H1 (cell line): ENCODE results near the gene GPBP1L1. TPM values are rescaled to one million over a fixed set of nuclear protein-coding genes. Genes with fewer than 3 reads are reported as not detected.

ENCODE experiments used
- CTCF ChIA-PET: fragments of 300-600 bp; sonication (Branson Sonifier 250); formaldehyde crosslinking; loops from one replicate; lab custom pipeline; 2021; ENCODE audit not compliant: partially characterized antibody; lab: Charles Lee
- POLR2A ChIA-PET: fragments of 300-600 bp; sonication (Branson Sonifier 250); formaldehyde crosslinking; loops from one replicate; lab custom pipeline; 2021; ENCODE audit warnings: inconsistent platforms; ENCODE audit not compliant: partially characterized antibody; lab: Charles Lee
- DNase-seq, 2 experiments: peaks; one replicate each; pipeline versions ENCODE4 v3.0.0 to v3.0.0-alpha.2; 2010 to 2022; ENCODE audit warnings: low spot score in 2 of 2, low read depth in 1 of 2, mixed read lengths in 1 of 2
- FAIRE-seq: peaks from 2 replicates; lab custom pipeline; 2011; peaks lifted over from hg19 to GRCh38; lab: Jason Lieb, UNC
- H2AFZ ChIP-seq: 2 replicates; pipeline ENCODE4 v1.8.1; 2012; ENCODE audit warnings: low read length, inconsistent platforms
- H2AK5ac ChIP-seq: 2 replicates; pipeline ENCODE4 v1.6.1; 2013; ENCODE audit warnings: low read depth, low read length
- H2BK120ac ChIP-seq: replicated peaks from 2 replicates; pipeline ENCODE3; 2013; ENCODE audit warnings: low read depth, low read length, inconsistent platforms
- H2BK12ac ChIP-seq: 2 replicates; pipeline ENCODE4 v1.6.1; 2013; ENCODE audit warnings: low read depth, low read length
- H2BK15ac ChIP-seq: 2 replicates; pipeline ENCODE4 v1.6.1; 2013; ENCODE audit warnings: low read length
- H2BK20ac ChIP-seq: 2 replicates; pipeline ENCODE4 v1.6.1; 2013; ENCODE audit warnings: low read length
- H2BK5ac ChIP-seq: 2 replicates; pipeline ENCODE4 v1.6.1; 2013; ENCODE audit warnings: low read depth, low read length
- H3K14ac ChIP-seq: 2 replicates; pipeline ENCODE4 v1.6.1; 2013; ENCODE audit warnings: inconsistent platforms; ENCODE audit not compliant: insufficient read length
- H3K18ac ChIP-seq: 2 replicates; pipeline ENCODE4 v1.6.1; 2013; ENCODE audit warnings: low read length; ENCODE audit errors: extremely low read depth
- H3K23ac ChIP-seq: 2 replicates; pipeline ENCODE4 v1.6.1; 2013; ENCODE audit warnings: inconsistent platforms; ENCODE audit not compliant: insufficient read length
- H3K23me2 ChIP-seq: 2 replicates; pipeline ENCODE4 v1.6.1; 2013; ENCODE audit warnings: low read depth, low read length
- H3K27ac ChIP-seq: 2 replicates; pipeline ENCODE4 v1.6.1; 2011; ENCODE audit warnings: low read depth, low read length, inconsistent platforms
- H3K27me3 ChIP-seq, 4 experiments: replicated peaks in 1 of 4; 1 replicate in 1 of 4; 2 replicates in 3 of 4; pipeline versions ENCODE4 v1.6.1 to v1.8.1; 2011 to 2013; ENCODE audit warnings: low read length in 3 of 4, mild to moderate bottlenecking in 3 of 4, inconsistent platforms in 2 of 4, mixed read lengths in 2 of 4, moderate library complexity in 1 of 4; ENCODE audit not compliant: control insufficient read depth in 3 of 4, insufficient read depth in 3 of 4; ENCODE audit errors: extremely low read depth in 1 of 4
- H3K36me3 ChIP-seq, 4 experiments: 2 replicates each; pipeline versions ENCODE4 v1.6.1 to v1.8.1; 2011 to 2013; ENCODE audit warnings: mild to moderate bottlenecking in 4 of 4, low read length in 3 of 4, moderate library complexity in 2 of 4, control low read depth in 1 of 4, inconsistent platforms in 1 of 4; ENCODE audit not compliant: insufficient read depth in 4 of 4, control insufficient read depth in 2 of 4
- H3K4ac ChIP-seq: replicated peaks from 2 replicates; pipeline ENCODE3; 2013; ENCODE audit warnings: low read length, low read depth, mixed read lengths, inconsistent platforms; ENCODE audit not compliant: insufficient read length
- H3K4me1 ChIP-seq, 4 experiments: replicated peaks in 1 of 4; 1 replicate in 1 of 4; 2 replicates in 3 of 4; pipeline versions ENCODE4 v1.6.1 to v1.8.1; 2011 to 2013; ENCODE audit warnings: low read length in 3 of 4, inconsistent platforms in 2 of 4, mixed read lengths in 1 of 4; ENCODE audit not compliant: insufficient read depth in 4 of 4, control insufficient read depth in 3 of 4
- H3K4me2 ChIP-seq, 2 experiments: 2 replicates each; pipeline versions ENCODE4 v1.6.1 to v1.8.1; 2011 to 2013; ENCODE audit warnings: low read depth in 2 of 2, low read length in 2 of 2, control low read depth in 1 of 2, inconsistent platforms in 1 of 2, mild to moderate bottlenecking in 1 of 2; ENCODE audit not compliant: insufficient read depth in 1 of 2
- H3K4me3 ChIP-seq, 4 experiments: fragments of 200-600, 300-600 bp in 1 of 4; sonication (generic), shearing (Covaris generic), sonication (Bioruptor Twin) in 1 of 4; 2 replicates each; pipeline versions ENCODE4 v1.5.1 to v1.8.1; 2011 to 2016; ENCODE audit warnings: low read length in 4 of 4, low read depth in 3 of 4, control low read depth in 2 of 4, inconsistent platforms in 2 of 4, mild to moderate bottlenecking in 2 of 4, mixed read lengths in 1 of 4, moderate library complexity in 1 of 4; ENCODE audit not compliant: insufficient read depth in 2 of 4; ENCODE audit errors: extremely low read depth in 1 of 4
- H3K56ac ChIP-seq: replicated peaks from 2 replicates; pipeline ENCODE3; 2013; ENCODE audit warnings: low read depth, mild to moderate bottlenecking, mixed read lengths, low read length, inconsistent platforms; ENCODE audit not compliant: insufficient read length
- H3K79me1 ChIP-seq: 2 replicates; pipeline ENCODE4 v1.6.1; 2013; ENCODE audit warnings: low read depth, low read length, control low read depth
- H3K79me2 ChIP-seq, 2 experiments: 2 replicates each; pipeline versions ENCODE4 v1.6.1 to v1.8.1; 2012 to 2013; ENCODE audit warnings: low read length in 2 of 2, mild to moderate bottlenecking in 2 of 2, inconsistent platforms in 1 of 2; ENCODE audit not compliant: insufficient read depth in 2 of 2, control insufficient read depth in 1 of 2
- H3K9ac ChIP-seq, 4 experiments: replicated peaks in 1 of 4; 1 replicate in 1 of 4; 2 replicates in 3 of 4; pipeline versions ENCODE4 v1.6.1 to v1.8.1; 2011 to 2013; ENCODE audit warnings: low read depth in 3 of 4, low read length in 3 of 4, control low read depth in 2 of 4, mild to moderate bottlenecking in 2 of 4, moderate library complexity in 2 of 4, inconsistent platforms in 1 of 4; ENCODE audit errors: extremely low read depth in 1 of 4
- H3K9me3 ChIP-seq, 2 experiments: 2 replicates each; pipeline versions ENCODE4 v1.6.1 to v1.8.1; 2012 to 2013; ENCODE audit warnings: mild to moderate bottlenecking in 2 of 2, moderate library complexity in 2 of 2, control low read depth in 1 of 2, inconsistent platforms in 1 of 2, low read depth in 1 of 2, low read length in 1 of 2, mixed read lengths in 1 of 2; ENCODE audit not compliant: insufficient read depth in 2 of 2
- H4K20me1 ChIP-seq, 2 experiments: replicated peaks in 1 of 2; 2 replicates each; pipeline versions ENCODE3 to v1.8.1; 2011 to 2013; ENCODE audit warnings: inconsistent platforms in 2 of 2, low read length in 2 of 2, mild to moderate bottlenecking in 1 of 2; ENCODE audit not compliant: insufficient read depth in 2 of 2, control insufficient read depth in 1 of 2
- H4K5ac ChIP-seq: 2 replicates; pipeline ENCODE4 v1.6.1; 2013; ENCODE audit warnings: low read length, low read depth, mixed read lengths, inconsistent platforms; ENCODE audit not compliant: insufficient read length
- H4K8ac ChIP-seq: 2 replicates; pipeline ENCODE4 v1.8.0; 2013; ENCODE audit warnings: mild to moderate bottlenecking, moderate library complexity, low read length, inconsistent platforms; ENCODE audit not compliant: insufficient read depth; ENCODE audit errors: extremely low read depth
- H4K91ac ChIP-seq: replicated peaks from 2 replicates; pipeline ENCODE3; 2013; ENCODE audit warnings: low read length, mixed read lengths, inconsistent platforms; ENCODE audit not compliant: insufficient read length
- BCL11A ChIP-seq, 2 experiments: IDR thresholded peaks; one replicate each; pipeline ENCODE4 v1.6.1; 2011; ENCODE audit warnings: low read depth in 2 of 2, low read length in 2 of 2, mild to moderate bottlenecking in 2 of 2
- EGR1 ChIP-seq: IDR thresholded peaks from 2 replicates; pipeline ENCODE4 v1.6.1; 2011; ENCODE audit warnings: low read depth, low read length, borderline replicate concordance
- FOSL1 ChIP-seq: IDR thresholded peaks from 2 replicates; pipeline ENCODE4 v1.6.1; 2011; ENCODE audit warnings: mild to moderate bottlenecking, low read depth, low read length, moderate library complexity; ENCODE audit not compliant: insufficient read depth
- RBBP5 ChIP-seq: IDR thresholded peaks from 2 replicates; pipeline ENCODE4 v1.7.1; 2012; ENCODE audit warnings: low read depth, mild to moderate bottlenecking, inconsistent platforms, low read length, moderate library complexity, borderline replicate concordance
- SRF ChIP-seq: IDR thresholded peaks from 2 replicates; pipeline ENCODE4 v1.6.1; 2011; ENCODE audit warnings: mild to moderate bottlenecking, low read depth, low read length, moderate library complexity
- WGBS, 2 experiments: shearing (Covaris generic) in 1 of 2; methylation state at CpG; one replicate each; pipeline versions ENCODE4 v1.1.6 to v1.1.7; 2013 to 2015; ENCODE audit warnings: low lambda C conversion rate in 2 of 2, mixed read lengths in 2 of 2, inconsistent platforms in 1 of 2, low coverage in 1 of 2, missing lambda C conversion rate in 1 of 2; ENCODE audit not compliant: insufficient replicate concordance in 2 of 2, insufficient coverage in 1 of 2, insufficient read length in 1 of 2; ENCODE audit errors: extremely low coverage in 1 of 2, missing lambda C conversion rate in 1 of 2; 5-methylcytosine and 5-hydroxymethylcytosine counted together
- polyA plus RNA-seq, 7 experiments: library from polyadenylated mRNA; depleted of rRNA in 3 of 7; stranded (reverse) in 5 of 7; unstranded in 2 of 7; fragments of >200 nt in 5 of 7; fragments of 200-250 nt in 2 of 7; gene quantifications; 1 replicate in 5 of 7; 2 replicates in 1 of 7; 4 replicates in 1 of 7; pipeline versions ENCODE4 v1.2.1 to v1.2.3, GENCODE V29; 2011 to 2013; ENCODE audit warnings: missing spikeins in 2 of 7, mixed read lengths in 2 of 7
- total RNA-seq: library from RNA; stranded (reverse); fragmentation: NEBNext Ultra II Directional; extraction: Animal tissue kit (Norgen Biotek cat#: 25700); gene quantifications from 2 replicates; pipeline ENCODE4 v1.2.1, GENCODE V29; 2021
- TF ChIP-seq, protein P1 (sequence below): IDR thresholded peaks from 2 replicates; pipeline ENCODE4 v1.6.1; 2012; ENCODE audit warnings: inconsistent platforms

GPBP1L1 gene
- total and polyA plus RNA-seq, 2 of the 8 experiments (the other 6 are each of a cell fraction or from before 2014, with no cell fraction given), result 70.1 to 119 TPM

DNA sequence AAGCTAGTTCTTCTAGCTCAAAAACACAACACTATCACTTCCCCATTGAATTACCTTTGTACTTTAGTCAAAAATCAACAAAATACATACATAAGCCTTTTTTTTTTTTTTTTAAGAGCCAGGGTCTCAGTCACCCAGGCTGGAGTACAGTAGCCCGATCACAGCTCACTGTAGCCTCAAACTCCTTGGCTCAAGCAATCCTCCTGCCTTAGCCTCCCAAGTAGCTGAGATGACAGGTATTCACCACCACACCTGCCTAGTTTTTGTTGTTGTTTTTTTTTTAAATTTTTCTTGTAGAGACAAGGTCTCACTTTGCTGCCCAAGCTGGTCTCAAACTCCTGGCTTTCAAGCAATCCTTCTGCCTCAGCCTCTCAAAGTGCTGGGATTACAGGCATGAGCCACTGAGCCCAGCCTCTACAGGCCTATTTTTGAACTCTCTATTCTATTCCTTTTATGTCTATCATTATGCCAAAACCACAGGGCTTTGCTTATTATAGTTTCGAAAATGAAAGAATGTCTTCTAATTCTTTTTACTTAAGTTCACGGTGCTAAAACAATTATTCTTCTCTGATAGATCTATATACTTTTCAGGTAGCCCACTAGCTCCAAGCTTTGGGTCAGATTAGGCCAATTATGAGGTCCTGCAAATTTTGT, 29.6 kb downstream of the GPBP1L1 start:
- FAIRE-seq, result no peak
- Histone ChIP-seq H3K9ac (no peak overlapping the region), H2BK20ac (no peak overlapping the region), H3K18ac (no peak overlapping the region), H3K36me3 (peaks cover 30 to 91% (median 61%) of the 10 kb centered on the region in 4 experiments), H2BK12ac (no peak overlapping the region), H4K5ac (no peak overlapping the region)
- DNase-seq, result no peak
- TF ChIP-seq RBBP5 (no peak), BCL11A (IDR thresholded peaks at IDR 0.05; ENCODE audit: low read depth in 2 of 2, low read length in 2 of 2) (no peak), FOSL1 (no peak), EGR1 (no peak), SRF (no peak)
- TF ChIP-seq, protein P1, sequence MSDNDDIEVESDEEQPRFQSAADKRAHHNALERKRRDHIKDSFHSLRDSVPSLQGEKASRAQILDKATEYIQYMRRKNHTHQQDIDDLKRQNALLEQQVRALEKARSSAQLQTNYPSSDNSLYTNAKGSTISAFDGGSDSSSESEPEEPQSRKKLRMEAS, result no peak
- TF ChIP-seq, all 59 proteins: peak for 0
- Histone ChIP-seq H3K23ac (no peak overlapping the region), H2BK5ac (no peak overlapping the region), H3K27ac (no peak overlapping the region), H3K4me3 (no peak overlapping the region), H3K9me3 (no peaks in the 10 kb centered on the region), H4K20me1 (peaks cover 2 to 6% of the 10 kb centered on the region in 2 experiments), H3K27me3 (no peaks in the 10 kb centered on the region), H3K4ac (no peak overlapping the region), H4K8ac (no peak overlapping the region; the same call in 1 of the 2 replicates), H2BK120ac (no peak overlapping the region), H3K4me2 (no peak overlapping the region), H3K79me1 (no peaks in the 10 kb centered on the region; the same call in 1 of the 2 replicates), H3K79me2 (peaks cover 0 to 21% of the 10 kb centered on the region in 2 experiments; a peak in 3 of 4 replicates), H3K23me2 (no peaks in the 10 kb centered on the region), H3K56ac (no peak overlapping the region), H2BK15ac (no peak overlapping the region), H2AFZ (no peak overlapping the region), H3K14ac (no peak overlapping the region), H4K91ac (no peak overlapping the region), H3K4me1 (no peaks in the 10 kb centered on the region), H2AK5ac (no peak overlapping the region)
- 99% methylated on average over 3 of the region's 3 CpGs; no CpG with 5 or more reads in 1 of the 2 experiments for WGBS, 2 experiments
- ChIA-PET POLR2A (interaction anchor here (0.6 to 1.6 kb wide), 3 partner anchors 9 to 259 kb away, joined by 3 to 5 read pairs (median 5); partner anchors contain the start of gene CCDC17), CTCF (interaction anchor here (0.6 kb wide), 1 partner anchor 657 kb away, joined by 3 read pairs; no protein-coding TSS in a partner anchor)
